ENCODE measurements around the gene RECQL. TPM values are rescaled to one million over a fixed set of nuclear protein-coding genes. Genes with fewer than 3 reads are reported as not detected.

The RECQL gene
- total and polyA plus RNA-seq, 12 donors, result 11.2 to 40.5 (median 22.8) TPM

GRCh38 chr12:21521541-21521940 lies 20.1 kb upstream of the RECQL start:
- Histone ChIP-seq H3K4me3 (no peak overlapping the region), H3K27ac (no peak overlapping the region), H3K9me3 (peaks cover 0 to 9% (median 0%) of the 10 kb centered on the region in 11 donors), H3K27me3 (peaks cover 0 to 6% (median 0%) of the 10 kb centered on the region in 7 donors), H3K4me1 (peaks cover 0 to 6% (median 0%) of the 10 kb centered on the region in 9 donors), H3K36me3 (peaks cover 0 to 23% (median 0%) of the 10 kb centered on the region in 9 donors)
- ATAC-seq (no peak), DNase-seq (no peak)
- TF ChIP-seq, protein P1, sequence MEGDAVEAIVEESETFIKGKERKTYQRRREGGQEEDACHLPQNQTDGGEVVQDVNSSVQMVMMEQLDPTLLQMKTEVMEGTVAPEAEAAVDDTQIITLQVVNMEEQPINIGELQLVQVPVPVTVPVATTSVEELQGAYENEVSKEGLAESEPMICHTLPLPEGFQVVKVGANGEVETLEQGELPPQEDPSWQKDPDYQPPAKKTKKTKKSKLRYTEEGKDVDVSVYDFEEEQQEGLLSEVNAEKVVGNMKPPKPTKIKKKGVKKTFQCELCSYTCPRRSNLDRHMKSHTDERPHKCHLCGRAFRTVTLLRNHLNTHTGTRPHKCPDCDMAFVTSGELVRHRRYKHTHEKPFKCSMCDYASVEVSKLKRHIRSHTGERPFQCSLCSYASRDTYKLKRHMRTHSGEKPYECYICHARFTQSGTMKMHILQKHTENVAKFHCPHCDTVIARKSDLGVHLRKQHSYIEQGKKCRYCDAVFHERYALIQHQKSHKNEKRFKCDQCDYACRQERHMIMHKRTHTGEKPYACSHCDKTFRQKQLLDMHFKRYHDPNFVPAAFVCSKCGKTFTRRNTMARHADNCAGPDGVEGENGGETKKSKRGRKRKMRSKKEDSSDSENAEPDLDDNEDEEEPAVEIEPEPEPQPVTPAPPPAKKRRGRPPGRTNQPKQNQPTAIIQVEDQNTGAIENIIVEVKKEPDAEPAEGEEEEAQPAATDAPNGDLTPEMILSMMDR (IDR thresholded peaks at IDR 0.05), result no peak
- intact Hi-C loops (cut with DNase I), result no loop called here
- 56 to 61% methylated on average over 1 of the region's 1 CpG for WGBS, 2 donors

DNA sequence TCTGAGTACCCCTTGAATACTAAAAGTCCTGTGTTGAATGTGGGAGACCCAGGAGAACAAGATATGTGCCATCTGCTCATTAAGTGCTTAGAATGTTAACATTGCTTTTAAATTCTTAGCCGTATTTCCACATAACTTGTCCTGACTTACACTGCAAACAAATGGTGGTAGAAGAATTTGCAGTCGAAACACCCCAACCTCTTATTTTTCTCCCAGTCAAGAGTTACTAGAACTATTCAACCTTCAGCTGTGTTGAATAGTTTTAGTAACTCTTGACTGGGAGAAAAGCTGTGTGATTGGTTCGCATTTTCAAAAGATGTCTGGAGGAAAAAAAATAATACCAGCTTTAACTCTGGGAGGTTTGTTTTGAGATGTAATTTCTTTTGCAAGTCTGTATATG lies 17.0 kb upstream of the RECQL start:
- no peak for ATAC-seq
- Histone ChIP-seq H3K9me3 (peaks cover 0 to under 1% (median 0%) of the 10 kb centered on the region in 11 donors), H3K4me3 (no peak overlapping the region), H3K36me3 (peaks cover 0 to 54% (median 7%) of the 10 kb centered on the region in 9 donors), H3K27me3 (no peaks in the 10 kb centered on the region), H3K4me1 (peaks cover 0 to 6% (median 0%) of the 10 kb centered on the region in 9 donors), H3K27ac (no peak overlapping the region)
- 94% methylated on average over 3 of the region's 3 CpGs for WGBS, 2 donors
- DNase-seq, result no peak
- TF ChIP-seq, protein P1 (IDR thresholded peaks at IDR 0.05), result no peak
- intact Hi-C loops (cut with DNase I), result loop anchor here in 2 of 10 donors (2.0 to 10.0 kb wide), 2 partner anchors 32 to 166 kb away; no protein-coding TSS in a partner anchor

GRCh38 chr12:21516281-21516680 lies 14.8 kb upstream of the RECQL start:
- peaks cover 0 to 6% (median 0%) of the 10 kb centered on the region in 9 donors for H3K4me1 ChIP-seq
- H3K27ac ChIP-seq, result no peak overlapping the region
- ATAC-seq (no peak), DNase-seq (no peak)
- H3K36me3 ChIP-seq, result peaks cover 0 to 75% (median 12%) of the 10 kb centered on the region in 9 donors
- 91 to 92% methylated on average over 2 of the region's 2 CpGs for WGBS, 2 donors
- no peaks in the 10 kb centered on the region for H3K9me3 ChIP-seq
- intact Hi-C loops (cut with DNase I), result loop anchor here in 1 of 10 donors (10.0 kb wide), 1 partner anchor 169 kb away; no protein-coding TSS in a partner anchor
- TF ChIP-seq, protein P1 (IDR thresholded peaks at IDR 0.05), result no peak
- no peak overlapping the region for H3K4me3 ChIP-seq
- no peaks in the 10 kb centered on the region for H3K27me3 ChIP-seq

DNA sequence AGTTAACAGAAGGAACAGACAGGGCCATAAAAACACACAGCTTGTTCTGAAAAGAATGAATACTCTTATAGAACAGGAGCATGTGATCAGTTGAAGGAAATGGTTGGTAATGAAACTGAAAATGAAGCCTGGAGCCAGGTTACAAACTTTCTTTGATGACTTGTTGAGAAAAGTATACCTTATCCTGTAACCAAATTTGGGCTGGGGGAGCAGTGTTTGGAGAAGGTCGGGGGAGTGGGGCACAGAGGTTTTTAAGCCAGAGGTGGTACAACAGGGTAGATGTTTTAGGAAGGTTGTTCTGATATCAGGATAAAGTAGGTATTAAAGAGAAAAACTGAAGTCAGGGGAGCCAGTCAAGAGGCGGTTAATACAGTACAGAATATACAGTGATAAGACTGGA lies 8.3 kb upstream of the RECQL start:
- Histone ChIP-seq H3K4me1 (peaks cover 0 to 14% (median 5%) of the 10 kb centered on the region in 9 donors), H3K27me3 (no peaks in the 10 kb centered on the region), H3K36me3 (peaks cover 0 to 76% (median 7%) of the 10 kb centered on the region in 9 donors), H3K27ac (no peak overlapping the region), H3K9me3 (no peaks in the 10 kb centered on the region), H3K4me3 (no peak overlapping the region)
- TF ChIP-seq, protein P1 (IDR thresholded peaks at IDR 0.05), result no peak
- 47 to 48% methylated on average over 2 of the region's 2 CpGs for WGBS, 2 donors
- intact Hi-C loops (cut with DNase I), result loop anchor here in 2 of 10 donors (10.0 kb wide), 2 partner anchors 145 to 175 kb away; partner anchors contain the start of gene LDHB (in 1 of the 2)
- ATAC-seq (no peak), DNase-seq (no peak)
